Measurements from ENCODE around the gene SLC43A3. TPM values are rescaled to one million over a fixed set of nuclear protein-coding genes. Genes with fewer than 3 reads are reported as not detected.

SLC43A3 gene
- total and polyA plus RNA-seq, 2 donors (not counting 3 experiments of a cell fraction or from before 2014, with no cell fraction given), result 68.9 to 104 TPM

- no peak overlapping the region for H3K27ac ChIP-seq (ENCODE audit: insufficient read depth, low read depth, low read length)
- no peak for DNase-seq (ENCODE audit: low read depth, low spot score)
- BruUV-seq (replicated peaks), result no TSS peak
- H3K79me2 ChIP-seq (ENCODE audit: control insufficient read depth, insufficient read depth, low read length), result no peaks in the 10 kb centered on the region
- TF ChIP-seq, protein P1, sequence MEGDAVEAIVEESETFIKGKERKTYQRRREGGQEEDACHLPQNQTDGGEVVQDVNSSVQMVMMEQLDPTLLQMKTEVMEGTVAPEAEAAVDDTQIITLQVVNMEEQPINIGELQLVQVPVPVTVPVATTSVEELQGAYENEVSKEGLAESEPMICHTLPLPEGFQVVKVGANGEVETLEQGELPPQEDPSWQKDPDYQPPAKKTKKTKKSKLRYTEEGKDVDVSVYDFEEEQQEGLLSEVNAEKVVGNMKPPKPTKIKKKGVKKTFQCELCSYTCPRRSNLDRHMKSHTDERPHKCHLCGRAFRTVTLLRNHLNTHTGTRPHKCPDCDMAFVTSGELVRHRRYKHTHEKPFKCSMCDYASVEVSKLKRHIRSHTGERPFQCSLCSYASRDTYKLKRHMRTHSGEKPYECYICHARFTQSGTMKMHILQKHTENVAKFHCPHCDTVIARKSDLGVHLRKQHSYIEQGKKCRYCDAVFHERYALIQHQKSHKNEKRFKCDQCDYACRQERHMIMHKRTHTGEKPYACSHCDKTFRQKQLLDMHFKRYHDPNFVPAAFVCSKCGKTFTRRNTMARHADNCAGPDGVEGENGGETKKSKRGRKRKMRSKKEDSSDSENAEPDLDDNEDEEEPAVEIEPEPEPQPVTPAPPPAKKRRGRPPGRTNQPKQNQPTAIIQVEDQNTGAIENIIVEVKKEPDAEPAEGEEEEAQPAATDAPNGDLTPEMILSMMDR (IDR thresholded peaks at IDR 0.05; ENCODE audit: extremely low read depth in 1 of 2, insufficient read depth in 1 of 2, low read depth in 1 of 2, low read length in 2 of 2), result no peak
- TF ChIP-seq MYC (IDR thresholded peaks at IDR 0.05; ENCODE audit: low read depth, low read length), result no peak
- no peak for TF ChIP-seq POLR2AphosphoS5 (IDR thresholded peaks at IDR 0.05; ENCODE audit: insufficient read depth, low read depth, low read length)
- no peak for TF ChIP-seq POLR2A (IDR thresholded peaks at IDR 0.05; ENCODE audit: low read depth, low read length)
- TF ChIP-seq, protein P2, sequence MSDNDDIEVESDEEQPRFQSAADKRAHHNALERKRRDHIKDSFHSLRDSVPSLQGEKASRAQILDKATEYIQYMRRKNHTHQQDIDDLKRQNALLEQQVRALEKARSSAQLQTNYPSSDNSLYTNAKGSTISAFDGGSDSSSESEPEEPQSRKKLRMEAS (IDR thresholded peaks at IDR 0.05; ENCODE audit: insufficient read depth, insufficient read length), result no peak
- no peak for TF ChIP-seq GATA2 (IDR thresholded peaks at IDR 0.05; ENCODE audit: insufficient read depth, insufficient read length, low read depth, low read length)
- TF ChIP-seq JUN (IDR thresholded peaks at IDR 0.05; ENCODE audit: borderline replicate concordance, insufficient read depth, insufficient read length, low read depth), result no peak
- TF ChIP-seq EZH2 (IDR thresholded peaks at IDR 0.05; ENCODE audit: borderline replicate concordance, low read depth, low read length, severe bottlenecking), result no peak
- no peak for TF ChIP-seq FOS (IDR thresholded peaks at IDR 0.05; ENCODE audit: borderline replicate concordance, insufficient read depth, low read length)
- CTCF ChIA-PET, result no interaction called here
- intact Hi-C loops (cut with micrococcal nuclease), result no loop called here
- peaks cover 41% of the 10 kb centered on the region for H3K4me1 ChIP-seq (ENCODE audit: control insufficient read depth, extremely low read depth, insufficient read depth, low read length)
- H3K4me3 ChIP-seq (replicated peaks in 1 of 3; ENCODE audit: insufficient read depth in 1 of 3, low read depth in 1 of 3, low read length in 3 of 3), result no peak overlapping the region
- no peaks in the 10 kb centered on the region for H3K9me1 ChIP-seq (replicated peaks; ENCODE audit: control insufficient read depth, extremely low read depth, insufficient read depth, low read length)
- no peak overlapping the region for H3K4me2 ChIP-seq (ENCODE audit: insufficient read depth, low read length)
- no peak overlapping the region for H3K9ac ChIP-seq (replicated peaks; ENCODE audit: extremely low read depth, insufficient read depth, low read length)
- dilution Hi-C loops (cut with MboI; ENCODE audit: extremely low pct_ligation_motif_present, low sequenced_read_pairs), result no loop called here
- no peaks in the 10 kb centered on the region for H4K20me1 ChIP-seq (replicated peaks; ENCODE audit: control insufficient read depth, extremely low read depth, insufficient read depth, low read length)
- peaks cover 12 to 21% of the 10 kb centered on the region in 2 experiments for H3K36me3 ChIP-seq (ENCODE audit: control insufficient read depth in 2 of 2, extremely low read depth in 1 of 2, insufficient read depth in 2 of 2, low read length in 2 of 2)
- no peak overlapping the region for H2AFZ ChIP-seq (ENCODE audit: low read depth, low read length)
- POLR2A ChIA-PET, result no interaction called here
- FAIRE-seq, result no peak
- H3K9me3 ChIP-seq (replicated peaks; ENCODE audit: control insufficient read depth, insufficient read depth, low read length), result no peaks in the 10 kb centered on the region
- H3K27me3 ChIP-seq (ENCODE audit: control insufficient read depth in 2 of 2, insufficient read depth in 2 of 2, low read length in 2 of 2), result no peaks in the 10 kb centered on the region
Observed at GRCh38 chr11:57410287-57410686, 16.6 kb downstream of the SLC43A3 start.
